NCI-H2029 treated with DMSO at 0.1 percent for 48 hours (cell line): ENCODE data around the gene DNAAF5.

Experiments used
- DNase-seq: peaks from one replicate; lab custom pipeline; 2025; lab: John Stamatoyannopoulos, UW

DNAAF5 gene

GRCh38 chr7:834277-834676 lies 107.8 kb downstream of the DNAAF5 start:
- DNase-seq, result no peak

- no peak for DNase-seq
Observed at GRCh38 chr7:835021-835420, 108.5 kb downstream of the DNAAF5 start.

DNA sequence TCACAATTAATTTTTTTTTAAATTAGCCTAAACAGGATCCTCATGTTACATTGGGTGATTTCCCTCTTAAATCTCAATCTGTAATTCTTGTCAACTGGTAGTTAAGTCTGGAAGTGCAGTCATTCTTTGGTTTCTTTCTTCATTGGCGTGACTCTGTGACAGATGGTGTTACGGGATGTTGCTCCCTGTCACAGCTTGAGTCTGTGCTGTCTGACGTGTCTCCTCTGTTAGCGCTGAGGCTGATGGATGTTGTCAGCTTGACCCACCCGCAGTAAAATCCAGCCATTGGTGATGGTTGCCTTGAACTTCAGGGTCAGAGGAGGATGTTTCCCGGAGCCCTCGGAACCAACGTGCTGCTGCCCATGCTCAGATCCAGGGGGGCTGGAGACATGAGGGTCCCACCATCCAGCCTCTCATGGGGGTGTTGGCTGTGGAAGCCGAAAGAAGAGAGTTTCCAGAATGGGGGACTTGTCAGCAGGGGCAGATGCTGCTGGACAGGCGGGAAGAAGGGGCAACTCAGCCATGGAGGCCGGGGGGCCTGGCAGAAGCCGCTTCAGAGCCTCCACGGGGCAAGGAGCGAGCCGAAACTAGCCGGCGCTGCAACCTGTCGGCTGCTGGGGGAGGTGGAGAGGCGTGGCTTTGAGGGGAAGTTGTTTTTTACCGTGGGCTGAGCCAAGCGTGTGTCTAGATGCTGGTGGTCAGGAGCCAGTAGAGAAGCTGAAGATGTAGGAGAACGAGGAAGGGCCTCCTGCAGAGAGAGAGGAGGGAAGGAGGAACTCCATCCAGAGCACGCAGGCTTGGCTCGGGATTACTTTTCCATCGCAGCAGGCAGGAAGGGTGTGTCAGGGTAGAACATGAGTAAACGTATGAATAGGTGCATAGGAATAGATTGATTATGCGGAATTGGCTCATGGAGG lies 109.2 kb downstream of the DNAAF5 start:
- DNase-seq, result no peak
